Keratinocyte (primary cell): ENCODE data around the gene SLC3A2.

ENCODE experiments used
- CTCF ChIP-seq, 3 experiments: IDR thresholded peaks in 1 of 3; conservative IDR thresholded peaks in 1 of 3; optimal IDR thresholded peaks in 1 of 3; 2 replicates in 2 of 3; 3 replicates in 1 of 3; pipeline versions ENCODE3 to v1.5.1; 2011; ENCODE audit warnings: low read length in 3 of 3, mild to moderate bottlenecking in 3 of 3, moderate library complexity in 2 of 3, control low read depth in 1 of 3, inconsistent platforms in 1 of 3; ENCODE audit not compliant: insufficient read depth in 2 of 3; ENCODE audit errors: extremely low read depth in 1 of 3
- EZH2 ChIP-seq: IDR thresholded peaks from one replicate; pipeline ENCODE4 v1.6.1; 2012; ENCODE audit warnings: inconsistent platforms, mild to moderate bottlenecking, low read length, moderate library complexity

- TF ChIP-seq CTCF (optimal IDR thresholded peaks at IDR 0.05 in 1 of 3, IDR thresholded peaks at IDR 0.05 in 1 of 3, conservative IDR thresholded peaks at IDR 0.05 in 1 of 3; ENCODE audit: extremely low read depth in 1 of 3, insufficient read depth in 2 of 3, low read length in 3 of 3) (no peak), EZH2 (no peak)
These were observed 41.4 kb upstream of the SLC3A2 start, which contains the start of gene WDR74 for GRCh38 chr11:62839050-62839945.
